ENCODE data around the gene P3H2. TPM values are rescaled to one million over a fixed set of nuclear protein-coding genes. Genes with fewer than 3 reads are reported as not detected.

P3H2 gene
- total RNA-seq, 6 experiments from 2014 or later, result 37.6 to 43.2 (median 39.5) TPM

GRCh38 chr3:189909139-189909538, 211.6 kb downstream of the P3H2 start:
- Mint-ChIP-seq H3K36me3 (ENCODE audit: low read depth) (no peaks in the 10 kb centered on the region), H3K27ac (peak overlapping the region; percentile 22; the same call in 1 of the 2 replicates), H3K4me3 (no peak overlapping the region), H3K27me3 (ENCODE audit: insufficient read depth) (no peaks in the 10 kb centered on the region; the same call in none of the 2 replicates), H3K9me3 (no peaks in the 10 kb centered on the region), H3K4me1 (ENCODE audit: low read depth) (peaks cover 23% of the 10 kb centered on the region)
- TF ChIP-seq CTCF (IDR thresholded peaks at IDR 0.05), result no peak
- DNase-seq, result no peak

- no peak for TF ChIP-seq CTCF (IDR thresholded peaks at IDR 0.05)
- DNase-seq, result peak; percentile 4
- Mint-ChIP-seq H3K9me3 (no peaks in the 10 kb centered on the region), H3K4me1 (ENCODE audit: low read depth) (peaks cover 18% of the 10 kb centered on the region), H3K4me3 (no peak overlapping the region), H3K36me3 (ENCODE audit: low read depth) (no peaks in the 10 kb centered on the region), H3K27me3 (ENCODE audit: insufficient read depth) (no peaks in the 10 kb centered on the region; the same call in none of the 2 replicates), H3K27ac (peak overlapping the region; percentile 22; the same call in 1 of the 2 replicates)
These were observed 212.1 kb downstream of the P3H2 start for GRCh38 chr3:189908646-189909045.

GRCh38 chr3:189907803-189908202, 212.9 kb downstream of the P3H2 start:
- Mint-ChIP-seq H3K27me3 (ENCODE audit: insufficient read depth) (no peaks in the 10 kb centered on the region; the same call in 1 of the 2 replicates), H3K36me3 (ENCODE audit: low read depth) (no peaks in the 10 kb centered on the region), H3K9me3 (no peaks in the 10 kb centered on the region), H3K4me1 (ENCODE audit: low read depth) (peaks cover 15% of the 10 kb centered on the region), H3K27ac (no peak overlapping the region), H3K4me3 (no peak overlapping the region)
- no peak for TF ChIP-seq CTCF (IDR thresholded peaks at IDR 0.05)
- no peak for DNase-seq

Other genes starting within 250 kb of the P3H2 start
- gene CLDN1, start 201.5 kb upstream of the P3H2 start, total RNA-seq (2021; fragmentation: NEBNext Ultra II Directional; extraction: Animal tissue kit (Norgen Biotek cat#: 25700)), result under 1 TPM; 0.61 to 0.85 (median 0.79) TPM

All from HFFc6 (cell line).